Measurements from ENCODE around the gene RNPEPL1. TPM values are rescaled to one million over a fixed set of nuclear protein-coding genes. Genes with fewer than 3 reads are reported as not detected.

RNPEPL1 gene
- total RNA-seq, 1 experiment from 2014 or later: 31.5 TPM

DNA sequence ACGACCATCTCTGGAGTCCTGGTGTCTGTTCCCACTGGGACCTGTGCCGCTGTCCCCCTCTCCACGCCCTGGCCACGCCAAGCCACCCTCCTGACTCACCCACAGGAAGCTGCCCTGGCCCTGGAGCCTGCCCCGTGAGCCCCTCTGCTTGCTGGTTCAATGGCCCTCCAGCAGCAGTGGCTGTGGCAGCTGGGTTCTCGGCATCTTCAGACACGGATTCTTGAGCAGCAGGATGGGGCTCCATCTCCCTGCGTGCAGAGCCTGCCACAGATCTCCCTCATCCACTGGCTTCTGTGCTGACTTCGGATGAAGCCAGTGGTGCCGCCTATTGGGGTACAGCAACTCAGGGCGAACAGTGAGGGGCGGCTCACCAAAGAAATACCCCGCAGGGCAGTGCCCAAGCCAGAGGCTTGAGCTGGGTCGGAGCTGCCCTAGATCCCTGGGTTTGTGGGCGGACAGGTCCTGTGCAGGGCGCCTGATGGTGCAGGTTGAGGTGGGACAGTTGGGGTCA is 32.2 kb downstream of the RNPEPL1 start:
- Mint-ChIP-seq H3K9me3 (ENCODE audit: unreplicated experiment) (no peaks in the 10 kb centered on the region), H3K27ac (ENCODE audit: low read depth, unreplicated experiment) (no peak overlapping the region), H3K4me1 (ENCODE audit: insufficient read depth, unreplicated experiment) (no peaks in the 10 kb centered on the region), H3K36me3 (ENCODE audit: insufficient read depth, unreplicated experiment) (peaks cover 5% of the 10 kb centered on the region), H3K27me3 (ENCODE audit: insufficient read depth, unreplicated experiment) (no peaks in the 10 kb centered on the region), H3K4me3 (ENCODE audit: unreplicated experiment) (no peak overlapping the region)
- TF ChIP-seq, protein P1, sequence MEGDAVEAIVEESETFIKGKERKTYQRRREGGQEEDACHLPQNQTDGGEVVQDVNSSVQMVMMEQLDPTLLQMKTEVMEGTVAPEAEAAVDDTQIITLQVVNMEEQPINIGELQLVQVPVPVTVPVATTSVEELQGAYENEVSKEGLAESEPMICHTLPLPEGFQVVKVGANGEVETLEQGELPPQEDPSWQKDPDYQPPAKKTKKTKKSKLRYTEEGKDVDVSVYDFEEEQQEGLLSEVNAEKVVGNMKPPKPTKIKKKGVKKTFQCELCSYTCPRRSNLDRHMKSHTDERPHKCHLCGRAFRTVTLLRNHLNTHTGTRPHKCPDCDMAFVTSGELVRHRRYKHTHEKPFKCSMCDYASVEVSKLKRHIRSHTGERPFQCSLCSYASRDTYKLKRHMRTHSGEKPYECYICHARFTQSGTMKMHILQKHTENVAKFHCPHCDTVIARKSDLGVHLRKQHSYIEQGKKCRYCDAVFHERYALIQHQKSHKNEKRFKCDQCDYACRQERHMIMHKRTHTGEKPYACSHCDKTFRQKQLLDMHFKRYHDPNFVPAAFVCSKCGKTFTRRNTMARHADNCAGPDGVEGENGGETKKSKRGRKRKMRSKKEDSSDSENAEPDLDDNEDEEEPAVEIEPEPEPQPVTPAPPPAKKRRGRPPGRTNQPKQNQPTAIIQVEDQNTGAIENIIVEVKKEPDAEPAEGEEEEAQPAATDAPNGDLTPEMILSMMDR (IDR thresholded peaks at IDR 0.05; ENCODE audit: unreplicated experiment): no peak
- ChIA-PET CTCF (no interaction called here), POLR2A (interaction anchor here (0.6 kb wide), 2 partner anchors 36 to 231 kb away, joined by 3 read pairs; no protein-coding TSS in a partner anchor)
- intact Hi-C loops (cut with micrococcal nuclease): no loop called here
- no peak for DNase-seq (ENCODE audit: unreplicated experiment)
- no TSS peak for BruUV-seq (replicated peaks)

DNA sequence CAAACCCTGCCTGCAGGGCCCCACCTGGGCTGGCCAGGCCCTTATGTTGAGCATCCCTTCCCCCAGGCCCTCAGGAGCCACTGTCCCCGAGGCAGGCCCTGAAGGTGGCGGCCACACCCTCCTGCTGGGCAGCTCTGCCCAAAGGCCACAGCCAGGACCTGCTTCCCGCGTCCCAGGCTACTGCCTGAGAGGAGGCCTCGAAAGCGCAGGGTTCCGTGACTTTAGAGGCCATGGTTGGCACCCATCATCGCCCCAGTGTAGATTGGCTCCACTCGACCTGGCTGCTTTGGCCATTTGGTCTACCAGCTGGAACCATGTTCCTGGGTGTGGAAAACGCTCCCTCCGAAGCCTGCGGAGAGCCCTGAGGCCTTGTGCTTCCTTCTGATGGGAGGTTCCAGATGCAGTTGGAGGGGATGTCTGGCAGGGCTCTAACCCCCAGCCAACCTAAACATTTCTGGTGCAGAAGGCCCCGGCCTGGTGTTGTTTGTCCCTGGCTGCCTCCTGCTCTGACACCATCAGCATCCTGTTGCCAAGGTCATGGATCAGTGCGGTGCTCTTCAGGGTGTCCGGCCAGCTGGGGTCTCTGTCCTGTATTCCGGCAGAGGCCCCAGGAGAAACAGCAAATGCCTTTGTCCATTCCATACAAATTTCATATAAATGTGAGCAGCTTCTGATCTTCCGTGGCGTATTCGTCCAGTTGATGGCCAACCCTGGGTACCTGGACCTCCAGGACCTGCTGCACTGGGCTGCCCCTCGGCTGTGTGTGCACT is 33.0 kb downstream of the RNPEPL1 start:
- Mint-ChIP-seq H3K27ac (ENCODE audit: low read depth, unreplicated experiment) (no peak overlapping the region), H3K27me3 (ENCODE audit: insufficient read depth, unreplicated experiment) (no peaks in the 10 kb centered on the region), H3K4me3 (ENCODE audit: unreplicated experiment) (no peak overlapping the region), H3K9me3 (ENCODE audit: unreplicated experiment) (no peaks in the 10 kb centered on the region), H3K4me1 (ENCODE audit: insufficient read depth, unreplicated experiment) (no peaks in the 10 kb centered on the region), H3K36me3 (ENCODE audit: insufficient read depth, unreplicated experiment) (peaks cover 5% of the 10 kb centered on the region)
- ChIA-PET CTCF (no interaction called here), POLR2A (interaction anchor here (0.6 kb wide), 1 partner anchor 232 kb away, joined by 3 read pairs; no protein-coding TSS in a partner anchor)
- TF ChIP-seq, protein P1 (IDR thresholded peaks at IDR 0.05; ENCODE audit: unreplicated experiment): no peak
- no peak for DNase-seq (ENCODE audit: unreplicated experiment)
- BruUV-seq (replicated peaks): no TSS peak
- intact Hi-C loops (cut with micrococcal nuclease): no loop called here

DNA sequence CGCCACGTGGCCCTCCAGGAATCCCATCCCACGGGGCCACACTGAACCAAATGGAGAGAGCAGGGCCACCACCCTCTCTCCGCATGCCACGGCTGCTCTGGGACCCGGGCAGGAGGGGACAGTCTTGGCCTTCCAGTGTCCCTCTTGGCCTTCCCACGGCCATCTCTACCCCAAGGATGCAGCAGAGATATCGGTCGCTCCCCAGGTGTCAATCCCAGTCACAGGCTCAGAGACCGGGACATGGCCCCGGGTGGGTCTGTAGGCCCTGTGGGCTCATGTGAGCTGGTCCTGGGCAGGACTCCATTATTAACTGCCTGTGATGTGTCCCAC is 33.5 kb downstream of the RNPEPL1 start:
- Mint-ChIP-seq H3K4me1 (ENCODE audit: insufficient read depth, unreplicated experiment) (no peaks in the 10 kb centered on the region), H3K9me3 (ENCODE audit: unreplicated experiment) (no peaks in the 10 kb centered on the region)

DNA sequence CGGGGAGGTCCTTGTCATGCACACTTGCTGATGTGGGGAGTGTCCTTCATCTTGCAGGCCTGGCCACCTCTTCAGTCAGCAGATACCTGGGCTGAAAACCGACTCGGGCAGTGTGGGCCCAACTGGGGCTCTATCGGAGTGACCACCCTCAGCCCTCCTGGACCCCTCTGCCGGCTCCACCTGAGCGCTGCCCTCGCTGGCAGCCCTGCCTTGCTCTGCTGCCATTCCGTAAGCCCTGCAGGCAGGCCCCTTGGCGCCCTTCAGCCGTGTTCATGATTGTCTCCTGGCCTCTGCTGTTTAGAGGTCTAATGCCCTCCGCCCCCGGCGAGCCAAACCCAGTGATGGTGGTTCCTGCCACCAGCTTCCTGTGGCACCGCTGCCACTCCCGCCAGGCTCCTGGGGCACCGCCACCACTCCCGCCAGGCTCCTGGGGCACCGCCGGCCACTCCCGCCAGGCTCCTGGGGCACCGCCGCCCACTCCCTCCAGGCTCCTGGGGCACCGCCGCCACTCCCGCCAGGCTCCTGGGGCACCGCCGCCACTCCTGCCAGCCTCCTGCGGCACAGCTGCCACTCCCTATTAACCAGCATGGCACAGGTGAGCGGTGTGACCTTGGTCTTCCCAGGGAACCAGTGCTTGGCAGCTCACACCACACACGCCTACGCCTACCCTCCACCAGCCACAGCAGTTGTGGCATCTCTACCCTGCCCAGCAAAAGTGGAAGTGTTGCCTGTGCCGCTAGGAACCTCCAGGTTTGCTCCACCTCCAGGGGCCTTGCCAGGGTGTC is 34.2 kb downstream of the RNPEPL1 start:
- no peaks in the 10 kb centered on the region for H3K9me3 Mint-ChIP-seq (ENCODE audit: unreplicated experiment)
- intact Hi-C loops (cut with micrococcal nuclease): no loop called here

More for the DNA sequence above, 33.5 kb downstream of the RNPEPL1 start:
- ChIA-PET POLR2A (no interaction called here), CTCF (no interaction called here)
- no TSS peak for BruUV-seq (replicated peaks)
- DNase-seq (ENCODE audit: unreplicated experiment): no peak
- H3K27ac Mint-ChIP-seq (ENCODE audit: low read depth, unreplicated experiment): no peak overlapping the region
- peaks cover 5% of the 10 kb centered on the region for H3K36me3 Mint-ChIP-seq (ENCODE audit: insufficient read depth, unreplicated experiment)
- no peaks in the 10 kb centered on the region for H3K27me3 Mint-ChIP-seq (ENCODE audit: insufficient read depth, unreplicated experiment)
- H3K4me3 Mint-ChIP-seq (ENCODE audit: unreplicated experiment): no peak overlapping the region
- TF ChIP-seq, protein P1 (IDR thresholded peaks at IDR 0.05; ENCODE audit: unreplicated experiment): no peak
- intact Hi-C loops (cut with micrococcal nuclease): no loop called here

More for the DNA sequence above, 34.2 kb downstream of the RNPEPL1 start:
- no peak for DNase-seq (ENCODE audit: unreplicated experiment)
- Mint-ChIP-seq H3K27ac (ENCODE audit: low read depth, unreplicated experiment) (no peak overlapping the region), H3K36me3 (ENCODE audit: insufficient read depth, unreplicated experiment) (peaks cover 5% of the 10 kb centered on the region), H3K4me3 (ENCODE audit: unreplicated experiment) (no peak overlapping the region), H3K4me1 (ENCODE audit: insufficient read depth, unreplicated experiment) (no peaks in the 10 kb centered on the region), H3K27me3 (ENCODE audit: insufficient read depth, unreplicated experiment) (no peaks in the 10 kb centered on the region)
- CTCF ChIA-PET: no interaction called here
- no TSS peak for BruUV-seq (replicated peaks)
- TF ChIP-seq, protein P1 (IDR thresholded peaks at IDR 0.05; ENCODE audit: unreplicated experiment): no peak
- POLR2A ChIA-PET: no interaction called here
